HG03354 (cell line): ENCODE data around the gene PIP5KL1.

Source experiments
- ATAC-seq: cut with Tn5 transposase; IDR thresholded peaks from one replicate; pipeline ENCODE4 v1.9.1; 2021; ENCODE audit warnings: mild to moderate bottlenecking; ENCODE audit not compliant: unreplicated experiment, poor library complexity, severe bottlenecking

PIP5KL1 gene

GRCh38 chr9:127968700-127969383 lies 38.3 kb upstream of the PIP5KL1 start:
- no peak for ATAC-seq

DNA sequence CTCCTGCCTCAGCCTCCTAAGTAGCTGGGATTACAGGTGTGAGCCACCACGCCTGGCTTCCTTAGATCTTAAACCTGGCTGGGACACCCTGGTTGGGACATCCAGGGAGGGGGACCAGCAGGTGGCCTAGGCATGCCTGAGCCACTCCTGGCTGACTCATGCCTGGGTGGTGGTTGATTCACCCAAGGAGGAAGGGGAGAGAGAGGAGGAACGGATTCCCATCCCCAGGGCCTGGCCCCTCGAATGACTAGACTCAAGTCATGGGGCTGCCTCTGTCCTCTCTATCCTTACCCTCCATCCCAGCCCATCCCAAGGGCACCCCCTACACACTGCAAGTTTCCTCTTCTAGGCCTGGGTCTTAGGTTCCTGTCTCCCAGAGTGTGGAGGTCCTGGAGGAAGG lies 37.5 kb upstream of the PIP5KL1 start:
- no peak for ATAC-seq

GRCh38 chr9:127967151-127967809 lies 36.7 kb upstream of the PIP5KL1 start:
- ATAC-seq: no peak

DNA sequence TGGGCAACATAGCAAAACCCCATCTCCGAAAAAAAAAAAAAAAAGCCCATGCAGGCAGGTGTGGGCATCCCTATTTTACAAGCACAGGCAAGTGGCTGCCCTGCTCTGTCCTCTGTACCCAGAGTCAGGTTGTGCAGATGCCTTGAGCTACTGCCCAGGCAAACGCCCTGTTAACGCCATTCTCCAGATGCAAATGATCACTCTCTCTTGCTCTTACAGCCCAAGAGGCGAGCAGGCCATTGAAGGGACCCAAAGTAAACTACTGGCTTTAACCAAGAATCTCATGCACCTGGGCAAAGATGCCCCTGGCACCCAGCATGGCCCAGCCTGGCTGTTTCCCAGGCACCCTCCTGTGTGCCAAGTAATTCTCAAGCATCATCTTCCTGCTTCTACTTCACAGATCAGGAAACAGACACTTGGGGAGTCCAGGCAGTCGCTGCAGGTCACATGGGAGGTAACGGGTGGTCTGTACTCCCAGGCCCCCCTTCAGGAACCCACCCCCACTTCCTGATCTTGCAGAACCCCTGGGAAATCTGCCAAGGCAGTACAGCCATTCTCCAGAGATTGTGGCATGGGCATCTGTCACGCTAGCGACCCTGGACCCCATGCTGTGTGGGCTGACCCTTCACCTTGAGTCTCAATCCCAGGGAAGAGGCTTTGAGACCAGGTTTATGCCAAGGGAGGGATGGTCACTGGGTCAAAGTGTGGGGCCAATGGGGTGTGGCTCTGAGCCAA lies 36.0 kb upstream of the PIP5KL1 start:
- no peak for ATAC-seq

DNA sequence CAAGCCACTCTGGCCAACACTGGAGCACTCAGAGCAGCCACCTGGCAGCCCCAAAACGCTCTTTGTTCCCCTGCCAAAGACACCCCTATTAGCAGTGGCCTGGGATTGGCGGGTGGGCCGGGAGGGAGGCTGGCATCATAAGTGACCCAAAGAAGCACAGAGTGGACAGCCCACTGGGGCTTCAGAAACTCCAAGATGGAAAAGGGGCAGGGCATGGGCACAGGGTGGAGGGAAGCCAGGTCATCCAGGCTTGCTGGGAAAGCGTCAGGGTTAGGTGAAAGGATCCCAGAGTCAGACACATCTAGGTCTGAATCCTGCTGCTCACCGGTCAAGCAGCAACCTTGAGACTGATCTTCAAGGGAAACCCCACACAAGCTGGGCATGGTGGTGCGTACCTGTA lies 35.4 kb upstream of the PIP5KL1 start:
- no peak for ATAC-seq

DNA sequence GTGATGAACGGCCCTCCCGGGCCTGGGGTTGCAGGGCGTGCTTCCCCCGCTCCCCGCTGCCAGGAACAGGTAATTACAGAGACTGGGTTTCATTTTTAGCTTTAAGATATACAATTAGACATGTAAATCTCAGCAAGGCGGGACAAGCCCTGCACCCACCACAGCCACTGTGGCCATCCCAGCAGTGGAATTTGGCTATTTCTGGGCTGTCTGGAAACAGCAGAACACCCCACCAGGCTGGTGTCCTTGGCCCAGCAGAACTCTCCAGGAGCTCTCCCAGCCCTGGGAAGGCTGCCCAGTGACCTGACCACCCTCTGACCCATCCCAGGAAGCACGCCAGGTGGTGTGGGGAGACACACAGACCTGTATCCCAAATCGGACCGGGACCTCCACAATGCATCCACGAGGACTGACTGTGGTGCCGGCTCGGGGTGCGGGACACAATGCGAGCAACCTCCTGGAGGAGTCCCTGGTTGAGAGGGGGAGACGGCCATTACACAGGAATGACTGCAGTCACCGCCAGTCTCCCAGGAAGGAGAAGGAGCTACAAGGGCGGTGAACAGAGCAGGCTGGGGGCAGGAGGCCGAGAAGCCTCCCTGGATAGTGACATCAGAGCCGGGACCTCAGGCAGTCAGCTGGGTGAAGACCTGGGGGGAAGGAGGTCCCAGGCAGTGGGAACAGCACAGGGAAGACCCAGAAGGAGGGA lies 32.9 kb upstream of the PIP5KL1 start:
- no peak for ATAC-seq

DNA sequence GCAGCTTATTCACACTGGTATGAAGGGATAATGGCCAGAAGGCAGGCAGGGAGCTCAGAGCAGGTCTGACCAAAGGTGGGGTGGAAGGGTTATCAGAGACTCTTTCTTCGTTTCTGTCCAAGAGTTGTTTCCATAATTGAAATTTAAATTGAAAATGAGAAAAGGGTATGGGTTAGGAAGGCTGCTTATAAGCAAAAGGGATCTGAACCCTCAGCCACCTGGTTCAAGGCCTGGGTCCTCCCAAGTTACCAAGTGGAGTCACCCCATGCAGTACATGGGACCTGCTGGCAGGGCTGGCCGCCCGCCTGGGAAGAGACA lies 32.4 kb upstream of the PIP5KL1 start:
- ATAC-seq: no peak

DNA sequence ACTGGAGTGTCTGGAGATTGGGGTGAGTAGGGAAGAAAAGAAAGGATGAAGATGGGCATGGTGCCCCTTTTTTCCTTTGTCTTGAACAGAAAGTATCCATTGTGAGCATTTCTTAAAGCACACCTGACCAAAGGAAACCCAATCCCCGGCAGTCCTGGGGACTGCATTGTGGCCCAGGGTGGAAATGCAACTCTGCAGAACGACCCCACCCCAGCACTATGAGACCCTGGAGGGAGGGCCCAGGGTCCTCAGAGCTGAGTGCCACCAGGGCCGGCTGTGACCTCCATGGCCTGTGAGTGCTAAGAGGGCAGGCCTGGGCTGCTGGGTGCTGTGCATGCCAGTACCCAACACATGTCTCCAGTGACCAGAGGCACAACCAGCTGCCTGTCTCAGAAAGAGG lies 31.7 kb upstream of the PIP5KL1 start:
- ATAC-seq: no peak

DNA sequence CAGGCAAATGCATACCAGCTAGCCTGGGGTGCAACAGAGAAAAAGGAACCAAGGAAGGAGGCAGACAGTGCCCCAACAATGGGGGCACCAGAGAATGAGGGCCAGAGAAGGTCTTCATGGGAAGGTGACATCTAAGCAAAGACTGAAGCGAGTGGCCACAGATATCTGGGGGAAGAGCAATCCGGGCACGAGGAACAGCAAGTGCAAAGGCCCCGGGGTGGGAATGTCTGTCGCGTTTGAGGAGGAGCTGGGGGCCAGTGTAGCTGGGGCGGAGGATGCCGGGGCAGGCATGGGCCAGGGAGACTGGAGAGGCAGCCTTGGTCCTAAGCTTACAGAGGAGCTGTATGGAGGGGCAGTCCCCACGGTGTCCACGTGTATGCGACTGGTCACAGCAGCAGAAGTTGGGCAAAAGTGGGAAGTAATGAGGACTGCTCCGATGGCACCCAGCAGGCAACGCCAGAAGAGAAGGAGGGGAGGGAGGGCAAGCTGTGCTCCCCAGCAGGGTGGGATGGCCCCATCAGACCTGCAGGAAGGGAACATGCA lies 31.1 kb upstream of the PIP5KL1 start:
- no peak for ATAC-seq

DNA sequence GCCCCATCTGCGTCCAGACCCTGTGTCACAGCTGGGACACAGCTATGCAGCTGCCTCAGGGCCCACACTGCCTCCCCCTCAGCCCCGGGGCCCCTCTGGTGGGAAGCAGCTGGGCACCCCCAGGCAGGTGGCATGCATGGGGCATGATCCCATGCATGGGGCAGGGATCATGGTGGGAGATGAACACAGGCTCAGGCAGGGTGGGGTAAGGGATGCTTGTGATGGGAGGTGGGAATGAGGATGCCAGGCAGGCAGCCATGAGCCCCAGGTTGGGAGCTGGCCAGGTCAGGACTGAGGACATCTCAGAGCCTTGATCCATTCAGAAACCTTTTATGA lies 30.5 kb upstream of the PIP5KL1 start:
- no peak for ATAC-seq

DNA sequence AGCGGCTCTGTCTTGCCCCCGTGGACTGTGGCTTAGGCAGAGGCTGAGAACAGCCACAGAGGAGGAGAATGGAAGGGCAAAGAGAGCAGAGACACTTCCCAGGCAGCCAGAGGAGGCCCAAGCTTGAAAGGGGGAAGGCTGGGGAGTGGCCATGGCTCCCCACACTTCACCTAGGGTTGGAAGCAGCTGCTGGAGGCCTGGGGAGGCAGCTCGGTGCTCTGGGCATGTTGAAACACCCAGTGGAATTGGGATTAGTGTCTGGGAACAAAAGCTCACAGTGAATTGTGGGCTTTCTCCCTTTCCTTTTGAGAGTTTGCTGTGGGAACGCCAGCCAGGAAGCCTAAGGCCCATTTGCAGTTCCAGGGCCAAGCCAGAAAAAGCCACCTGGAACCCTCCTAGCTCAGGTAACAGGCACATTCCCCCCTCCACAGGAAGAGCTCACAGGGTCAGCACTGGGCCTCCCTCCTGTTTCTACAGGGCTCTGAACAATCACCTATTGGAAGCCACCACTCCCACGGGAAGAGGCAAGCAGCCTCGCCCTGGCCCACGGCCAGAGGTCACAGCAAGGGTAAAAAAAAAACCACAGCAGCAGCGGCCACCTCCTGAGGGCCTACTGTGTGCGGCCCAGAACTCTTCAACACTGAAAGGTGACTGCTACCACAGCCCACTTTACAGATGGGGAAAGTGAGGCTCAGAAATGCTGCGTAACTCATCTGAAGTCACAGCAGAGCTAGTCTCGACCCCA lies 30.0 kb upstream of the PIP5KL1 start:
- ATAC-seq: no peak

DNA sequence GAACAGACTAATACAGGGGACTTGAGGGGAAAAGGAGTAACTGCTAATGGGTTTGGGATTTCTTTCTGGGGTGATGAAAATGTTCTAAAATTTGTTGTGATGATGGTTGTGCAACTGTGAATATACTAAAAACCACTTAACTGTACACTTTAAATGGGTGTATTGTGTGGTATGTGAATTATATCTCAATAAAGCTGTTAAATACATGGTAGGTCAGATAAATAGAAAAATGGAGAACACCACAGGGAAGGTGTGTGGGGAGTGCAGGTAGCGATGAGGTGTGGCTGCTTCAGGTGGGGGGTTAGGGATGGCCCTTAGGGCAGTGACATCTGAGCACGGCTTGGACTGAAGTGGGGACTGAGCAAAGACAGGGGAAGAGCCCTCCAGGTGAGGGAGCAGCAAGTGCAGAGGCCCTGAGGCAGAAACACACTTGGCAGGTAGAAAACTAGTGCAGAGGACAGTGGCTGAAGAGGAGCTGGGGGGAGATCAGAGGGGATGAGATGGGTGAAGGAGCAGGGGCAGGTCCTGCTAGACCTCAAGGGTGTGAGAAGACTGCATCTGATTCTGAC lies 29.3 kb upstream of the PIP5KL1 start:
- ATAC-seq: no peak

DNA sequence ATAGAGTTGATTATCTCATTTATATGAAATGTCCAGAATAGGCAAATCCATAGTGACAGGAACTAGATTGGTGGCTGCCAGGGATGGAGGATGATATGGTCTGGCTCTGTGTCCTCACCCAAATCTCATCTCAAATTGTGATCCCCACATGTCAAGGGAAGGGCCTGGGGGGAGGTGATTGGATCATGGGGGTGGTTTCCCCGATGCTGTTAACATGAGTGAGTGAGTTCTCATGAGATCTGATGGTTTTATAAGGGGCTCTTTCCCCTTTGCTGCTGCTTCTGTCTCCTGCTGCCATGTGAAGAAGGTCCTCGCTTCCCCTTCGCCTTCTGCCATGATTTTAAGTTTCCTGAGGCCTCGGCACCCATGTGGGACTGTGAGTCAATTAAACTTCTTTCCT lies 28.8 kb upstream of the PIP5KL1 start:
- no peak for ATAC-seq

GRCh38 chr9:127958728-127959127 lies 28.2 kb upstream of the PIP5KL1 start:
- no peak for ATAC-seq

- ATAC-seq: peak; percentile 55
These were observed 24.9 kb upstream of the PIP5KL1 start for GRCh38 chr9:127955294-127956015.

DNA sequence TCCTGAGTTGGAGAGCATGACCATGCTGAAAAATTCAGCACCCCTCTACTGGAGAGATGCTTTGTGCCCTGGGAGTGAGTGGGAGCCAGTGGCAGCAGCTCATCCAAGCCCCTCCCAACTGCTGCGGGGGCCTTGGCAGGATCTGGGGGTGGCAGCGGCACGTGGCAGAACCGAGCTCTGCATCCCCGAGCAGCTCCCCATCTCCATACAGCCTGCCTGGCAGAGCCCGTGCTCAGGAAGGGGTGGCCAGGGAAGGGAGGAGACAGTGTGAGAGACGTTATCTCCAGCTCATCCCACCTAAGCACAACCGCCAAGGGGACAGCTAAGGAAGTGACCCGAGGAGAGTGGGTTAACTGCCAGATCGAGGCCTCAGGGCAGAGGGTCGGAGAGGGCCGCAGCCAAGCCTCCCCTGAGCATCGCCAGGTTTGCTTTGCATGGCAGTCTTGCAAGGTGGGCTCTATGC lies 24.3 kb upstream of the PIP5KL1 start:
- ATAC-seq: no peak

DNA sequence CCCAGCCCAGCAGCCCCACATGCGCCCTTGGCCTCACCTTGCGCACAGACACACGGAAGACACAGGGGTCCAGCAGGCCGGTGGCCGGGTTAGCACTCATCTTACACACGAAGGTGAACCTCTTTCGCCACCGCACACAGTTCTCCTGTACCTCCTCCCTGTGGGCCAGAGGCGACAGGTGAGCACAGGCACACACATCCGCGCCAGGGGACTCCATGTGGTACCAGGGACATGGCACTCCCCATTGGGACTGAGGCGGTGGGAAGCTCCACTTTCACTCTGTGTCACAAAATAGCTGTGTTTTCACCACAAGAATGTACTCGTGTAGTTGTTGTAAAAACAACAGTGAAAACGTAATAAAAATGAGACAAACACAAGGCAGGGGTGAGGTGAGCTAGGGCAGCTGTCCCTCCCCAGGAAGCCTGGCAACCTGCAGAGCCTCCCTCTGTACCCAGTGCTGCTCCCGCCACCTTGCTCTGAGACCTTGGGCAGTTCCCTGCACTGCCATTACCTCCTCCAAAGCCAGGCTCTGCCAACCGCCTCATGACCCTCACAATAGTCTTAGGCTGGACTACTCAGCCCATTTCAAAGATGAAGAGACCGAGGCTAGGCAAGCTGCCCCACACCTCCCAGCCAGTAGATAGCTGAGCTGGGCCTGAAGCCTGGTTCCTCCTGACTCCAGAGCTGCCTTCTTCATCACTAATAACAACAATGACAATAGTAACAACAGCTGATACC lies 23.4 kb upstream of the PIP5KL1 start:
- ATAC-seq: no peak

- no peak for ATAC-seq
These were observed 22.6 kb upstream of the PIP5KL1 start for GRCh38 chr9:127953154-127953553.
